GM12878 (cell line): ENCODE data around the gene LDLRAD4. TPM values are rescaled to one million over a fixed set of nuclear protein-coding genes. Genes with fewer than 3 reads are reported as not detected.

Source experiments
- ATAC-seq: fragments of 200-7000 bp; cut with Tn5 transposase; 3 replicates; pipeline ENCODE4 v1.9.1; 2020; ENCODE audit warnings: mild to moderate bottlenecking, moderate library complexity
- BruUV-seq: library from RNA; stranded (reverse); fragments of 400-500 nt; replicated peaks from 2 replicates; lab custom pipeline; 2021; lab: Mats Ljungman, UMichigan
- CTCF ChIA-PET: fragments of 300-600 bp; sonication (Branson Sonifier 250); formaldehyde crosslinking; extraction: SDS; loops from one replicate; lab custom pipeline; 2021; ENCODE audit warnings: inconsistent platforms; lab: Yijun Ruan, JAX
- POLR2A ChIA-PET: fragments of 350-600 bp; formaldehyde crosslinking; extraction: SDS; loops from one replicate; lab custom pipeline; 2021; ENCODE audit warnings: inconsistent platforms; lab: Charles Lee
- RAD21 ChIA-PET: fragments of 300-600 bp; sonication (Branson Sonifier 250); formaldehyde crosslinking; loops from one replicate; lab custom pipeline; 2023; ENCODE audit warnings: antibody characterized with exemption; ENCODE audit not compliant: unreplicated experiment; lab: Charles Lee
- SMC1A ChIA-PET: fragments of 300-600 bp; sonication (Branson Sonifier 250); formaldehyde crosslinking; loops from one replicate; lab custom pipeline; 2023; ENCODE audit not compliant: unreplicated experiment, uncharacterized antibody; lab: Charles Lee
- DNase-seq: peaks from one replicate; pipeline ENCODE4 v3.0.0-alpha.2; 2011; ENCODE audit warnings: low read depth, low spot score
- FAIRE-seq: peaks from 3 replicates; lab custom pipeline; 2011; peaks lifted over from hg19 to GRCh38; lab: Jason Lieb, UNC
- H2AFZ ChIP-seq: 2 replicates; pipeline ENCODE4 v1.6.0; 2011; ENCODE audit warnings: low read depth, low read length, control low read depth; ENCODE audit not compliant: control insufficient read depth
- H3K27ac ChIP-seq: 2 replicates; pipeline ENCODE4 v1.5.1; 2011; ENCODE audit warnings: control low read depth; ENCODE audit not compliant: control insufficient read depth, insufficient read depth
- H3K27me3 ChIP-seq, 2 experiments: replicated peaks in 1 of 2; 2 replicates each; pipeline versions ENCODE4 v1.6.0 to v1.6.1; 2011; ENCODE audit warnings: low read length in 1 of 2; ENCODE audit not compliant: control insufficient read depth in 2 of 2, insufficient read depth in 2 of 2
- H3K36me3 ChIP-seq, 2 experiments: 2 replicates each; pipeline ENCODE4 v1.5.1; 2011; ENCODE audit warnings: low read length in 1 of 2; ENCODE audit not compliant: control insufficient read depth in 2 of 2, insufficient read depth in 2 of 2
- H3K4me1 ChIP-seq: 2 replicates; pipeline ENCODE4 v1.6.1; 2011; ENCODE audit warnings: mild to moderate bottlenecking, low read length, moderate library complexity, mixed read lengths; ENCODE audit not compliant: control insufficient read depth, insufficient read depth
- H3K4me2 ChIP-seq: 2 replicates; pipeline ENCODE4 v1.6.0; 2011; ENCODE audit warnings: control low read depth; ENCODE audit not compliant: control insufficient read depth, insufficient read depth
- H3K4me3 ChIP-seq: fragments of 200-600 bp; sonication (generic); 2 replicates; pipeline ENCODE4 v1.5.1; 2016
- H3K79me2 ChIP-seq: 2 replicates; pipeline ENCODE4 v1.6.0; 2011; ENCODE audit warnings: low read length; ENCODE audit not compliant: control insufficient read depth, insufficient read depth
- H3K9ac ChIP-seq: 2 replicates; pipeline ENCODE4 v1.8.0; 2011; ENCODE audit warnings: low read length, control low read depth, mixed read lengths; ENCODE audit not compliant: control insufficient read depth, insufficient read depth
- H3K9me3 ChIP-seq: replicated peaks from 3 replicates; pipeline ENCODE4 v1.5.1; 2011; ENCODE audit warnings: mild to moderate bottlenecking, low read length; ENCODE audit not compliant: control insufficient read depth, insufficient read depth
- H4K20me1 ChIP-seq: 2 replicates; pipeline ENCODE4 v1.6.0; 2011; ENCODE audit not compliant: control insufficient read depth, insufficient read depth
- CHD2 ChIP-seq: IDR thresholded peaks from 2 replicates; pipeline ENCODE4 v1.6.1; 2011; ENCODE audit warnings: low read depth, low read length, improper control_type of control experiment, borderline replicate concordance
- MTA2 ChIP-seq: fragments of 450-650 bp; IDR thresholded peaks from 2 replicates; pipeline ENCODE4 v1.6.1; 2016; ENCODE audit warnings: low read depth, mild to moderate bottlenecking, moderate library complexity
- MXI1 ChIP-seq: fragments of 150-350 bp; IDR thresholded peaks from 2 replicates; pipeline ENCODE4 v1.6.1; 2011; ENCODE audit warnings: low read depth, mild to moderate bottlenecking, inconsistent platforms, low read length, improper control_type of control experiment
- PAX8 ChIP-seq: fragments of 450-650 bp; IDR thresholded peaks from 2 replicates; pipeline ENCODE4 v1.6.1; 2017; ENCODE audit warnings: mild to moderate bottlenecking, moderate library complexity
- POLR2AphosphoS2 ChIP-seq: IDR thresholded peaks from 2 replicates; pipeline ENCODE4 v1.6.1; 2011; ENCODE audit warnings: low read depth, mild to moderate bottlenecking, low read length, improper control_type of control experiment, moderate library complexity
- SP1 ChIP-seq: IDR thresholded peaks from one replicate; pipeline ENCODE4 v1.6.1; 2011; ENCODE audit warnings: low read depth, low read length
- TCF3 ChIP-seq: IDR thresholded peaks from 2 replicates; pipeline ENCODE4 v1.6.1; 2012; ENCODE audit warnings: low read depth, mild to moderate bottlenecking, low read length, borderline replicate concordance; ENCODE audit not compliant: insufficient read depth
- TCF7 ChIP-seq: IDR thresholded peaks from 2 replicates; pipeline ENCODE4 v1.6.1; 2014; ENCODE audit warnings: antibody characterized with exemption, borderline replicate concordance
- WRNIP1 ChIP-seq: IDR thresholded peaks from 2 replicates; pipeline ENCODE4 v1.6.1; 2011; ENCODE audit warnings: low read depth, low read length, improper control_type of control experiment, borderline replicate concordance
- ZNF24 ChIP-seq: fragments of 450-650 bp; IDR thresholded peaks from 2 replicates; pipeline ENCODE4 v1.6.1; 2017; ENCODE audit warnings: antibody characterized with exemption, mild to moderate bottlenecking
- WGBS: methylation state at CpG from one replicate; pipeline ENCODE4 v1.1.6; 2016; ENCODE audit warnings: low lambda C conversion rate; ENCODE audit not compliant: insufficient replicate concordance, insufficient coverage; ENCODE audit errors: missing lambda C conversion rate; 5-methylcytosine and 5-hydroxymethylcytosine counted together
- in situ Hi-C: fragments of 300-500 bp; cut with MboI; formaldehyde crosslinking; loops from 9 replicates; pipeline ENCODE4 v1.14.3; 2018; ENCODE audit warnings: mixed read lengths
- intact Hi-C: fragments of 100-400 bp; cut with micrococcal nuclease; formaldehyde crosslinking; loops from one replicate; pipeline ENCODE4 v1.14.2; 2022; ENCODE audit not compliant: unreplicated experiment
- polyA plus RNA-seq, 11 experiments: library from polyadenylated mRNA; depleted of rRNA in 4 of 11; unstranded in 6 of 11; stranded (reverse) in 5 of 11; fragments of >200 nt; fragmentation: Nextera tagmentation in 4 of 11; fragmentation: Illumina TruSeq in 1 of 11; extraction: Ambion mirVana in 4 of 11; extraction: Trizol in 1 of 11; gene quantifications; 1 replicate in 1 of 11; 2 replicates in 10 of 11; pipeline versions ENCODE4 v1.2.1 to v1.2.3, GENCODE V29; 2011 to 2016; ENCODE audit warnings: inconsistent platforms in 2 of 11, missing spikeins in 2 of 11, low read depth in 1 of 11
- total RNA-seq, 4 experiments: library from RNA; depleted of rRNA in 3 of 4; stranded (reverse); fragments of >200 nt in 3 of 4; fragmentation: Illumina TruSeq in 1 of 4; extraction: Trizol in 1 of 4; gene quantifications; 2 replicates each; pipeline versions ENCODE4 v1.2.1 to v1.2.3, GENCODE V29; 2013 to 2021
- TF ChIP-seq, protein P1 (sequence below): IDR thresholded peaks from 2 replicates; pipeline ENCODE4 v1.6.1; 2011; ENCODE audit warnings: mild to moderate bottlenecking, low read depth, low read length, moderate library complexity; ENCODE audit not compliant: insufficient replicate concordance
- TF ChIP-seq, protein P2 (sequence below): fragments of 150-350 bp; IDR thresholded peaks from 2 replicates; pipeline ENCODE4 v1.6.1; 2016; ENCODE audit warnings: low read depth, low read length
- TF ChIP-seq, protein P3 (sequence below): IDR thresholded peaks from 2 replicates; pipeline ENCODE4 v1.6.1; 2012; ENCODE audit warnings: low read depth, low read length, improper control_type of control experiment

The LDLRAD4 gene
- total and polyA plus RNA-seq, 10 of the 15 experiments (the other 5 are each of a cell fraction or from before 2014, with no cell fraction given), result 2.7 to 16.8 (median 11.2) TPM

DNA sequence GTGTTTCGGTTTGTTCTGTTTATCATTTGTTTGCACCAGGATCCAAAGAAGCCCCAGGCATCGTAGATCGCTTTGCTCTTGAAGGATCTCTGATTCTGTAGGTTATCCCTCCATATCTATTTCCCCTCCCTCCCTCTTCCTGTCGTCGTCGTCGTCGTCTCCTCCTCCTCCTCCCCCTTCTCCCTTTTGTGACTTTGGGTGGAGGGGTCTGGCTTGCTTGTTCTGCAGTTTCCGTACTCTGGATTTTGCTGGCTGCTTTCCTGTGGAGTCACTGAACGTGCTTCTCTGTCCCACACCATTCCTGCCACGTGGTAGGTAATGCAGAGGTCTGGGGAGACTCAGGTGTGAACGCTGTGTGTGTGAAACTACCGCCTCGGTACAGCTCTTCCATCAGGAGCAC, 225.0 kb downstream of the LDLRAD4 start:
- no peak overlapping the region for H2AFZ ChIP-seq
- H3K9ac ChIP-seq, result no peak overlapping the region
- no peak for ATAC-seq
- ChIA-PET CTCF (interaction anchor here (1.0 to 1.1 kb wide), 2 partner anchors 117 to 227 kb away, joined by 3 to 5 read pairs; no protein-coding TSS in a partner anchor), POLR2A (no interaction called here), SMC1A (interaction anchor here (1.2 kb wide), 1 partner anchor 224 kb away, joined by 3 read pairs; no protein-coding TSS in a partner anchor), RAD21 (interaction anchor here (0.7 kb wide), 1 partner anchor 180 kb away, joined by 3 read pairs; no protein-coding TSS in a partner anchor)
- H3K9me3 ChIP-seq, result no peaks in the 10 kb centered on the region
- no peaks in the 10 kb centered on the region; a peak in 1 of 4 replicates for H3K27me3 ChIP-seq
- WGBS, result 36% methylated on average over 13 of the region's 14 CpGs
- H3K4me3 ChIP-seq, result no peak overlapping the region
- H3K4me2 ChIP-seq, result no peak overlapping the region
- intact Hi-C loops, result no loop called here
- no peak for FAIRE-seq
- DNase-seq, result no peak
- no peaks in the 10 kb centered on the region for H3K36me3 ChIP-seq
- in situ Hi-C loops, result no loop called here
- H3K27ac ChIP-seq, result no peak overlapping the region
- no TSS peak for BruUV-seq
- no peaks in the 10 kb centered on the region for H3K4me1 ChIP-seq
- H3K79me2 ChIP-seq, result no peaks in the 10 kb centered on the region
- H4K20me1 ChIP-seq, result no peaks in the 10 kb centered on the region
- TF ChIP-seq, protein P1, sequence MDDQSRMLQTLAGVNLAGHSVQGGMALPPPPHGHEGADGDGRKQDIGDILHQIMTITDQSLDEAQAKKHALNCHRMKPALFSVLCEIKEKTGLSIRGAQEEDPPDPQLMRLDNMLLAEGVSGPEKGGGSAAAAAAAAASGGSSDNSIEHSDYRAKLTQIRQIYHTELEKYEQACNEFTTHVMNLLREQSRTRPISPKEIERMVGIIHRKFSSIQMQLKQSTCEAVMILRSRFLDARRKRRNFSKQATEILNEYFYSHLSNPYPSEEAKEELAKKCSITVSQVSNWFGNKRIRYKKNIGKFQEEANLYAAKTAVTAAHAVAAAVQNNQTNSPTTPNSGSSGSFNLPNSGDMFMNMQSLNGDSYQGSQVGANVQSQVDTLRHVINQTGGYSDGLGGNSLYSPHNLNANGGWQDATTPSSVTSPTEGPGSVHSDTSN, result no peak
- TF ChIP-seq MXI1, result no peak
- no peak for TF ChIP-seq ZNF24
- no peak for TF ChIP-seq CHD2
- no peak for TF ChIP-seq SP1
- TF ChIP-seq POLR2AphosphoS2, result no peak
- TF ChIP-seq, protein P2, sequence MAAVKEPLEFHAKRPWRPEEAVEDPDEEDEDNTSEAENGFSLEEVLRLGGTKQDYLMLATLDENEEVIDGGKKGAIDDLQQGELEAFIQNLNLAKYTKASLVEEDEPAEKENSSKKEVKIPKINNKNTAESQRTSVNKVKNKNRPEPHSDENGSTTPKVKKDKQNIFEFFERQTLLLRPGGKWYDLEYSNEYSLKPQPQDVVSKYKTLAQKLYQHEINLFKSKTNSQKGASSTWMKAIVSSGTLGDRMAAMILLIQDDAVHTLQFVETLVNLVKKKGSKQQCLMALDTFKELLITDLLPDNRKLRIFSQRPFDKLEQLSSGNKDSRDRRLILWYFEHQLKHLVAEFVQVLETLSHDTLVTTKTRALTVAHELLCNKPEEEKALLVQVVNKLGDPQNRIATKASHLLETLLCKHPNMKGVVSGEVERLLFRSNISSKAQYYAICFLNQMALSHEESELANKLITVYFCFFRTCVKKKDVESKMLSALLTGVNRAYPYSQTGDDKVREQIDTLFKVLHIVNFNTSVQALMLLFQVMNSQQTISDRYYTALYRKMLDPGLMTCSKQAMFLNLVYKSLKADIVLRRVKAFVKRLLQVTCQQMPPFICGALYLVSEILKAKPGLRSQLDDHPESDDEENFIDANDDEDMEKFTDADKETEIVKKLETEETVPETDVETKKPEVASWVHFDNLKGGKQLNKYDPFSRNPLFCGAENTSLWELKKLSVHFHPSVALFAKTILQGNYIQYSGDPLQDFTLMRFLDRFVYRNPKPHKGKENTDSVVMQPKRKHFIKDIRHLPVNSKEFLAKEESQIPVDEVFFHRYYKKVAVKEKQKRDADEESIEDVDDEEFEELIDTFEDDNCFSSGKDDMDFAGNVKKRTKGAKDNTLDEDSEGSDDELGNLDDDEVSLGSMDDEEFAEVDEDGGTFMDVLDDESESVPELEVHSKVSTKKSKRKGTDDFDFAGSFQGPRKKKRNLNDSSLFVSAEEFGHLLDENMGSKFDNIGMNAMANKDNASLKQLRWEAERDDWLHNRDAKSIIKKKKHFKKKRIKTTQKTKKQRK, result no peak
- no peak for TF ChIP-seq MTA2
- TF ChIP-seq, protein P3, sequence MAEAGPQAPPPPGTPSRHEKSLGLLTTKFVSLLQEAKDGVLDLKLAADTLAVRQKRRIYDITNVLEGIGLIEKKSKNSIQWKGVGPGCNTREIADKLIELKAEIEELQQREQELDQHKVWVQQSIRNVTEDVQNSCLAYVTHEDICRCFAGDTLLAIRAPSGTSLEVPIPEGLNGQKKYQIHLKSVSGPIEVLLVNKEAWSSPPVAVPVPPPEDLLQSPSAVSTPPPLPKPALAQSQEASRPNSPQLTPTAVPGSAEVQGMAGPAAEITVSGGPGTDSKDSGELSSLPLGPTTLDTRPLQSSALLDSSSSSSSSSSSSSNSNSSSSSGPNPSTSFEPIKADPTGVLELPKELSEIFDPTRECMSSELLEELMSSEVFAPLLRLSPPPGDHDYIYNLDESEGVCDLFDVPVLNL, result no peak
- TF ChIP-seq TCF3, result no peak
- TF ChIP-seq WRNIP1, result no peak
- no peak for TF ChIP-seq PAX8
- TF ChIP-seq TCF7, result no peak
- TF ChIP-seq, all 136 proteins: peak for 0
